SK-N-MC (cell line): ENCODE results near the gene PRXL2A.

Source experiments
- EZH2 ChIP-seq: fragments of 200-600 bp; sonication (generic); IDR thresholded peaks from one replicate; pipeline ENCODE4 v1.6.1; 2017; ENCODE audit warnings: antibody characterized with exemption
- FOXP2 ChIP-seq: optimal IDR thresholded peaks from 2 replicates; pipeline ENCODE3; 2011; ENCODE audit warnings: mild to moderate bottlenecking, moderate library complexity; ENCODE audit not compliant: insufficient read depth; ENCODE audit errors: extremely low read length, control extremely low read depth
- POLR2AphosphoS5 ChIP-seq: IDR thresholded peaks from 2 replicates; pipeline ENCODE4 v1.6.1; 2012; ENCODE audit warnings: mild to moderate bottlenecking, low read depth, low read length, borderline replicate concordance

- TF ChIP-seq EZH2 (no peak), POLR2AphosphoS5 (no peak), FOXP2 (no peak)
Observed at GRCh38 chr10:80457554-80458262, 49.4 kb downstream of the PRXL2A start.
